ENCODE measurements around the gene LRRC4B. TPM values are rescaled to one million over a fixed set of nuclear protein-coding genes. Genes with fewer than 3 reads are reported as not detected.
A peak's percentile ranks its signal among the peaks of the same experiment; 100 is the strongest.

The LRRC4B gene
- total RNA-seq, 1 experiment from 2014 or later, result 3.5 TPM

DNA sequence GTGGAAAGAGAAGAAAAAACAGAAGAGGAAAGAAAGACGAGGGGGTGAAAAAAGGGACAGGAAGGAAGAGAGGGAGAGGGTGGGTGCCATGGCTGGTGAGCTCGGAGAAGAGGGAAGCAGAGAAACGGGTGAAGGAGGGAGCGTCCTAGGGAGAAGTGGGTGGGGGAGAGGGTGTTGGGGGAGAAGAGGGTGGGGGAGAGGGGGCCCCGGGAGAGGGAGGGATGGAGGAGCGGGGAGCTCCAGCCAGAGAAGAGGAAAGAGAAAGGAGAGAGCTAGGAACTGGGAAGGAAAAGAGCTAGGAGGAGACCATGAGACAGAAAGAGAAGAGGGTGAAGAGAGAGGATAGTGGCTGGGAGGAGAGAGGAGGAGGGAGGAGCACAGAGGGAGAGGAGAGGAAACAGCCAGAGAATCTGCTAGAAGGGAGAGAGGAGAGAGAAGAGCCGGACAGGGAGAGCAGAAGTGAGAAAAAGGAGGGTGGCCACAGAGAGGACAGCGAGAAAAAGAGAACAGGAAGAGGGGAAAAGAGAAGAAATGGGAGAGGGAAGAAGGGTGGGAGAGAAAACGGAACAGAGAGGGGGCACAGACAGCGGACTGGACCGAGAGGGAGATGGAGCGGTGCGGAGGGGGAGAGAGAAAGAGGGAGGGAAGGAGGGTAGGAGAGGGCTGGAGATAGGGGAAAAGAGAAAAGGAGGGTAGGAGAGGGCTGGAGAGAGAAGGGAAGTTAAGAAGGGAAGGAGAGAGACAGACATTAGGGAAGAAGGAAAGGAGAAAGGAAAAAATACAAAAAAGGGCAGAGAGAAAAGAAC lies 79.6 kb downstream of the LRRC4B start:
- no peak overlapping the region for H3K4me3 ChIP-seq (ENCODE audit: insufficient read depth, low read depth, low read length)
- H3K36me3 ChIP-seq (replicated peaks; ENCODE audit: control insufficient read depth, insufficient read depth, low read length), result no peaks in the 10 kb centered on the region
- DNase-seq, result no peak
- peaks cover 49% of the 10 kb centered on the region for H3K27me3 ChIP-seq (ENCODE audit: control insufficient read depth, insufficient read depth, low read length)

DNA sequence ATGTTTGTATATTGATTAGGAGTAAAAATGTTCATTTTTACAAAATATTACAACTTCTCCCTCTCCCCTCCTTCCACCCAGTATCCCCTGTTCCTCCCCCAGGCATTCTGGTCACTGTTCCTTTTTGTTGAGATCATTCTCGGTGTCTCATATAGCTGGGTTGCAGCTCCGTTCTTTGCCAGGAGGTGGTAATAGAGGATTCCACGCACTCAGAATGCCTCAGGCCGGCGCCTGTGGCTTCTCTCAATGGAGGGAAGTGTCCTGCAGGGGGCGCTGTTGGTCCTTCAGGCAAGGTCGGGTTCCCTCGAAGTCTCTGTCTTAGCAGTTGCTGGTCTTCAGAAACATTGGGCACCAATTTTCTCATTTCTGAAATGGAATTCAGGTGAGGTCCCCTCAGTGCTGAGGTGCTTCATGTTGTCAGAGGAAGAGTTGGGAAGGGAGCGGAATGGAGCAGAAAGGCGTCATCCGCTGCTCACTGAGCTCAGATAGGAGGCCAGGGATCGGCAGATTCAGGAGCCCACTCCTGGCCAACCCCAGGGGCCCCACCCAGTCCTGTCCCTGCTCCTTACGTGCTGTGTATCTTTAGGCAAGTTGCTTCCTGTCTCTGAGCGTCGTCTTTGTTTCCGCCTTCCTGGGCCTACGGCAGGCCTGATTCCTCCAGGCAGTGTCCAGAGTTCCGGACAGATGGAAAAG lies 81.3 kb downstream of the LRRC4B start:
- H3K27me3 ChIP-seq (ENCODE audit: control insufficient read depth, insufficient read depth, low read length), result peaks cover 41% of the 10 kb centered on the region
- H3K4me3 ChIP-seq (ENCODE audit: insufficient read depth, low read depth, low read length), result no peak overlapping the region
- H3K36me3 ChIP-seq (replicated peaks; ENCODE audit: control insufficient read depth, insufficient read depth, low read length), result peaks cover 3% of the 10 kb centered on the region; the same call in 1 of the 2 replicates
- peak; percentile 87 for DNase-seq

DNA sequence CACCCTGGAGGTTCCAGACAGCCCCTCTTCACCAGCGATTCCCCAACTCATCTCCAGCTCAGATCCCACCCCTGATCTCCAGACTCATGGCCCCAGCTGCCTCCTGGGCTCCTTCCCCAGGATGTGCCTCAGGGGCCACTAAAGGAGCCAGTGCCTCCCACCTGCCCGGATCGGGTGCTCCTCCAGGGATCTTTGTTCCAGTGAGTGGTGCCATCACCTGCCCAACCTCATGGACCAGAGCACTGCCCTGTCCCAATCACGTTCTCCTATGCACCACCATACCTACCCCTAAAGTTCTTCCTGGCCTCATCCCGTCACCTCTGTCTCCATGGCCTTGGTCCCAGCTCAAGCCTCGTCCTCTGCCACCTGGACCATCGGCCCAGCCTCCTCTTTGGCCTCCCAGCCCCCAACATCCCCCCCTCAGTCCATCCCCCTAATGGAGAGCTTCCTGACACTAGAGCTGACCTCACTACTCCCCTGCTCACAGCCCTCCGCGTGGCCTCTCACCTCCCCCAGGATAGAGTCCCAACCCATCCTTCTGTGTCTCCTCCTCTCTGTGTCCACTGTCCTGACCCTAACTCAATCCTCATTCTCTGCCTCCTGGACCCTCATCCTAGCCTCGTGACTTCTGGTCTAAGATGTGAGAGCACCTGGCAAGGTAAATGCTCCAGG lies 82.8 kb downstream of the LRRC4B start:
- H3K36me3 ChIP-seq (replicated peaks; ENCODE audit: control insufficient read depth, insufficient read depth, low read length), result peaks cover 5% of the 10 kb centered on the region
- no peak for DNase-seq
- H3K4me3 ChIP-seq (ENCODE audit: insufficient read depth, low read depth, low read length), result no peak overlapping the region
- peaks cover 26% of the 10 kb centered on the region for H3K27me3 ChIP-seq (ENCODE audit: control insufficient read depth, insufficient read depth, low read length)

DNA sequence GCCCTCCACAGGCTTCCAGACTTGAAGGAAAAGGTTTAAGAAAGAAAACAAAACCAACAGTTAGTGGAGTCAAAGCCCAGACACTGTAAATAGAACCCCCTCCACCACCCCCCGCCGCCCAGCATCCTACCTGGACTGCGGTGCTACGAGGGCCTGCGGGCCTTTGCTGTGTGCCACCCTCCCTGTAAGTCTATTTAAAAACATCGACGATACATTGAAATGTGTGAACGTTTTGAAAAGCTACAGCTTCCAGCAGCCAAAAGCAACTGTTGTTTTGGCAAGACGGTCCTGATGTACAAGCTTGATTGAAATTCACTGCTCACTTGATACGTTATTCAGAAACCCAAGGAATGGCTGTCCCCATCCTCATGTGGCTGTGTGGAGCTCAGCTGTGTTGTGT lies 85.3 kb downstream of the LRRC4B start:
- H3K27me3 ChIP-seq (ENCODE audit: control insufficient read depth, insufficient read depth, low read length), result peaks cover 10% of the 10 kb centered on the region
- peaks cover 15% of the 10 kb centered on the region for H3K36me3 ChIP-seq (replicated peaks; ENCODE audit: control insufficient read depth, insufficient read depth, low read length)
- no peak overlapping the region for H3K4me3 ChIP-seq (ENCODE audit: insufficient read depth, low read depth, low read length)
- DNase-seq, result no peak

DNA sequence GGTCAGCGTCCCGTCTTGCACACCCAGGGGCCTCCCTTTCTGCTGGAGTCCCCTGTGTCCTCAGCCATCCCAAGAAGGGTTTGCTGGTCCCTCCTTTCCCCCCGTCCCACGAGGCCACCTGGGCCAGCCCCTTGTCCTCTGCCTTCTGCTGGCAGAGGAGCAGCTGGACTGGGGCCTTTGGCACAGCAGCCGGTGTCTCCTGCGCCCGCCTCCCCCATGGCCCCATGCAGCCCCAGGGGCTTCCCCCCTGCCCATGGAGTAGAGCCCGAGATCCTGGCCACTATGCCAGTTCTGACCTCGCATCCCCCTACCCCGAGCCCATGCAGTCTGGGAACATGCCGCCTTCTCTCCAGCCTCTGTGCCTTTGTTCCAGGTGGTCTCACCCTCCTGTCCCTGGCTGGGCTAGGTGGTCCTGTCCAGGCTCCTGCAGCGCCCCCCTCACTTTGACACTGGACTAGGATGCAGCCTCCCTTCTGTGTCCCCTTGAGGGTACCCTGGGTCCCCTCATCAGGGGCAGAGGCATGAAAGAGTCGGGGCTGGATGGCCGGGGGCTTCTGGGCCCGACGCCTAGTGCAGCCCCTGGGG lies 85.9 kb downstream of the LRRC4B start:
- DNase-seq, result no peak
- Histone ChIP-seq H3K36me3 (replicated peaks; ENCODE audit: control insufficient read depth, insufficient read depth, low read length) (peaks cover 15% of the 10 kb centered on the region), H3K4me3 (ENCODE audit: insufficient read depth, low read depth, low read length) (no peak overlapping the region), H3K27me3 (ENCODE audit: control insufficient read depth, insufficient read depth, low read length) (peaks cover 4% of the 10 kb centered on the region)

DNA sequence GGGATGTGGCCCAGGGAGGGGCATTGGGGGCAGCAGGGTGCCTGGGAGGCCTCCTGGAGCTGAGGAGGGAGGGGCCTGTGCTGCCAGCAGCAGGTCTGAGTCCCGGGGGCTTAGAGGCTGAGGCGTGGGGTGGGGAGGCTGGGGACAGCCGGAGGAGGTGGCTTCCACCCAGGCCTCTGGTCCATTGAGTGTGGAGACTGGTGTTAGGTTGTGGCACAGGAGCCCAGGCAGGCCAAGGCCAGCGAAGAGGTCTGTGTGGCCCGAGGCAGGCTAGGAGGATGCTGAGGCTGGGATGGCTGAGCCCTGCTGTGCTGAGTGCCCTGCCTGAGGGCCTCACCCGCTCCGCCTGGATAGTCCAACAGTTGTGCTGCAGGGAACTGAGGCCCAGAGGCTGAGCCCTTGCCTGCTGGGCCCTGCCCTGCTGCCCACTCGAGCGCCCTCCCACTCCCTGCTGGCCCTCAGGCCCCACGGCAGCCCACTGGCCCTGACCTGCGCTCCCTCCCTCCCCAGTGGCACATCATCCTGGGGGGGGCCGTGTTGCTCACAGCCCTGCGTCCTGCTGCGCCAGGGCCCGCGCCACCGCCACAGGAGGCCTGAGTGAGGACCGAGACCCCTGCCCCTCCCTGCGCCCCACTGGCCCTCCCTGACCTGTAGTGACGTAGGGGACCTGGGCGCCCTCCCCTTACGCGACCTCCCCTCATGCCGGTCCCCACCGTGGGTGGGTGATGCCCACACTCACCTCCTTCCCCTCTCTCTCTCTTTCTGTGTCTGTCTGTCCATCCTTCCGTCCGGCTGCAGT lies 86.7 kb downstream of the LRRC4B start:
- Histone ChIP-seq H3K4me3 (ENCODE audit: insufficient read depth, low read depth, low read length) (no peak overlapping the region), H3K27me3 (ENCODE audit: control insufficient read depth, insufficient read depth, low read length) (no peaks in the 10 kb centered on the region; the same call in 1 of the 2 replicates), H3K36me3 (replicated peaks; ENCODE audit: control insufficient read depth, insufficient read depth, low read length) (peaks cover 15% of the 10 kb centered on the region)
- DNase-seq, result no peak

DNA sequence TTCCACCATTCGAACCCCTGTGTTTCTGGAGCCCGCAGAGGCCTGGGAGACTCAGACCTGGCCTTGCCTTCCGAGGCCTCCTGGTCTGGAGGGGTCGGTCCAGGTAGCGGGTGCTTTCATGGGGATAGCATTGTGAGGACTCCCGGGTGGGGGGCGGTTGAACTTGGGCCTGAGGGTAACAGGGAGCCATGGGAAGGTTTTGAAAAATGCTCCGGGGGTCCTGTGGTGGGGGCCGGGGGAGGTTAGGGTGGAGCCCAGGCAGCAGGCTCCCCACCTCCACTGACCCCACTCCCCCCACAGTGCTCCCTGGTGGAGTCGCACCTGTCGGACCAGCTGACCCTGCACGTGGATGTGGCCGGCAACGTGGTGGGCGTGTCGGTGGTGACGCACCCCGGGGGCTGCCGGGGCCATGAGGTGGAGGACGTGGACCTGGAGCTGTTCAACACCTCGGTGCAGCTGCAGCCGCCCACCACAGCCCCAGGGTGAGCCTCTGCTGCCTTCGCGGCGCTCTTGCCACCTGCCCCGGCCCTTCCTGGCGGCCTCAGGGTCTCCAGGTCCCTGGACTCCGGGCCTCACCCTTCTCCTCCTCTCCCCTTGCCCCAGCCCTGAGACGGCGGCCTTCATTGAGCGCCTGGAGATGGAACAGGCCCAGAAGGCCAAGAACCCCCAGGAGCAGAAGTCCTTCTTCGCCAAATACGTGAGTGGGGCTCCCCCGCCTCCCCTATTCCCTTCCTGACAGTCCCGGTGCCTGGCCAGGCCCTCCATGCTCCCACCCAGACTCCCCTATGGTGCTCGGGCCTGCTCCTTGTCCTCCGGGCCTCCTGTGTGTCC lies 87.7 kb downstream of the LRRC4B start:
- no peak overlapping the region for H3K4me3 ChIP-seq (ENCODE audit: insufficient read depth, low read depth, low read length)
- H3K36me3 ChIP-seq (replicated peaks; ENCODE audit: control insufficient read depth, insufficient read depth, low read length), result peaks cover 15% of the 10 kb centered on the region
- H3K27me3 ChIP-seq (ENCODE audit: control insufficient read depth, insufficient read depth, low read length), result no peaks in the 10 kb centered on the region
- no peak for DNase-seq

DNA sequence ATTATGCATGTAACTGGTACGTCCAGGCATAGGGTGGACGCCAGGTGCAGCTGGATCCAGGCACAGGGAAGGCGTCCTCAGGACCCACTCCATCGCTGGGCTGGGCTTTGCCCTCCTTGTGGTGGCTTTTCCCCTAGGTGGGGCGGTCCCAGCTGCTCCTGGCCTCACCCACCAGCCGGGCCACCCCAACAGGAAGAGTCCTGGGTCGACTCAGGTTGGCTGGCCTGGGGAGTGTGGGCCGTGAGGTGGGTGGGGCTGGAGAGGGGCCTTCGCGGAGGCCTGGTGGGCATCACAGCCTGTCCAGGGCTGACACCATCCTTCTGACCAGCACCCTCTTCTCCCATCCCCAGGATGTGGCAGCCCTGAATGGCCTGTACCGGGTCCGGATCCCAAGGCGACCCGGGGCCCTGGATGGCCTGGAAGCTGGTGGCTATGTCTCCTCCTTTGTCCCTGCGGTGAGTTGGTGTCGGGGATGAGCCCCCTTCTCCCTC lies 88.4 kb downstream of the LRRC4B start:
- no peak for DNase-seq
- H3K27me3 ChIP-seq (ENCODE audit: control insufficient read depth, insufficient read depth, low read length), result no peaks in the 10 kb centered on the region
- no peak overlapping the region for H3K4me3 ChIP-seq (ENCODE audit: insufficient read depth, low read depth, low read length)
- H3K36me3 ChIP-seq (replicated peaks; ENCODE audit: control insufficient read depth, insufficient read depth, low read length), result peaks cover 15% of the 10 kb centered on the region

DNA sequence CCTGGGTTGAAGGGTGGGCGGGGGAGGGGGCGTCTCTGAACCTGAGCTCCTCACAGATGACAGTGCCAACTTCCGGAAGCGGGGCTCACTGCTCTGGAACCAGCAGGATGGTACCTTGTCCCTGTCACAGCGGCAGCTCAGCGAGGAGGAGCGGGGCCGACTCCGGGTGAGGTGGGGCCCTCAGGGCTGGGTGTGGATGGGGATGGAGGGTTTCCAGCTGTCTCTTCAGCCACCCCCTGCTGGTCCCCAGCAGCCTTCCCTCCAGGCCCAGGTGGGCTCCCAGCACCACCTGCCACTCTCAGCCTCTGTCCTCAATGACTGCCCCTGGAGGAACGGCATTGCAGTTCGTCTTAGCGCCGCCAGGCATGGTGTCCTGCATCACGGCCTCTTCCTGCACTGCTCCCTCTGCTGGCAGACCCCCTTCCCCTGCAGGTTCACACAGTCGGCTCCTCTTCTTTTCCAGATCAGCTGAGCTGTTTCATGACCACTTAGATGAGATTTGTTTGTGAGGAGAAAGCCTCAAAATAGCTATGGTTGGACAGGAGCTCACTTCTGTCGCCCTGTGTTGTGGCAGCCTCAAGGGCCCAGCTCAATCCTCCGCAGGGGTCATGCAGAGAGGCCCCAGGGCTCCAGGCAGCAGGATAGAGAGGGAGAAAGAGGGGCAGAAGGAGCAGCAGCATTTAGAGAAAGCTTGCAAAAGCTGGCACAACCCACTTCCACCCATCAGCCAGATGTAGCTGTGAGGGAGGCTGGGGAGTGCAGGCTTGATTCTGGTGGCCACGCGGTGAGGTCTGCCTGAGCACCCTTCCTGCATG lies 89.1 kb downstream of the LRRC4B start:
- peaks cover 15% of the 10 kb centered on the region for H3K36me3 ChIP-seq (replicated peaks; ENCODE audit: control insufficient read depth, insufficient read depth, low read length)
- no peak overlapping the region for H3K4me3 ChIP-seq (ENCODE audit: insufficient read depth, low read depth, low read length)
- H3K27me3 ChIP-seq (ENCODE audit: control insufficient read depth, insufficient read depth, low read length), result no peaks in the 10 kb centered on the region
- DNase-seq, result peak; percentile 91

DNA sequence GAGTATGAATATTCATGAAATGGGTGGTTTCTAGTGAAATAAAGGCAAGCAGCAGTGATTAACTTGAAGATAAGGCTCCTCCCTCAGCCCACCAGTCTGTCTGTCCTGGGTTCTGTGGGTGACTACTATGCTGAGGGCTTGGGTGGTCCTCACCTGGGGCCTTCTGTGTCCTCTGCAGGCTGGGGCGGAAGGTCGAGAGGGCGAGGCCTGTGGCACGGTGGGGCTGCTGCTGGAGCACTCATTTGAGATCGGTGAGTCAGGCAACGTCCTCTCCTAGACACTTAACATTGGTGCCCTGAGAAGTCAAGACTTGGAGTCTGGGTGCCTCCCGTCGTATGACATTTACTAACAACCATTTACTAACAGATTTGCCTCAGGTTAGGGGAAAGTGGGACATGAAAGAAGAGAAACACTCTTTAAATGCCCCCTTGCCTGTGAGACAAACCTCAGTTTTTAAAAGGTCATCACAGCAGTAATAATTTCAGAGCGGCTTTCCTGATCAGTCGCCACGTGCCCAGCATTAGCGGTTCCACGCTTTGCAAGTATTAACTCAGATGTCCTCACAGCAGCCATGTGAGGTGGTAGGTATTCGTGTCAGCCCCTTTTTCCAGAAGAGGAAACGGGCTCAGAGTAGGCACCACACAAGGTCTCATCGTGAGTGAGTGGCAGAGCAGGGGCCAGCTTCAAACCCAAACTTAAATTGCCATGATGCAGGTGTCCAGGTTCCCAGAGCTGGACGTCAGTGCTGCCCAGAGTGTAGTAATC lies 90.3 kb downstream of the LRRC4B start:
- Histone ChIP-seq H3K4me3 (ENCODE audit: insufficient read depth, low read depth, low read length) (no peak overlapping the region), H3K27me3 (ENCODE audit: control insufficient read depth, insufficient read depth, low read length) (no peaks in the 10 kb centered on the region), H3K36me3 (replicated peaks; ENCODE audit: control insufficient read depth, insufficient read depth, low read length) (peaks cover 12% of the 10 kb centered on the region)
- DNase-seq, result no peak

DNA sequence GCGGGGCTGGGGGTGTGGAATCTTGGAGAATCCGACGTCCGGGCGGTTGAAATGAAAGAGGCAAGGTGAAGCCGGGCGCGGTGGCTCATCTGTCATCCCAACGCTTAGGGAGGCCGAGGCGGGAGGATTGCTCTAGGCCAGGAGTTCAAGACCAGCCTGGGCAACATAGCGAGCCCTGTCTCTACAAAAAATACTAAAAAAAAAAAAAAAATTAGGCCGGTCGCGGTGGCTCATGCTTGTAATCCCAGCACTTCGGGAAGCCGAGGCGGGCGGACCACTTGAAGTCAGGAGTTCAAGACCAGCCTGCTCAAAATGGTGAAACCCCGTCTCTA lies 91.4 kb downstream of the LRRC4B start:
- peak overlapping the region; percentile 92 for H3K4me3 ChIP-seq (ENCODE audit: insufficient read depth, low read depth, low read length)
- H3K27me3 ChIP-seq (ENCODE audit: control insufficient read depth, insufficient read depth, low read length), result no peaks in the 10 kb centered on the region
- DNase-seq, result no peak
- H3K36me3 ChIP-seq (replicated peaks; ENCODE audit: control insufficient read depth, insufficient read depth, low read length), result peaks cover 12% of the 10 kb centered on the region

DNA sequence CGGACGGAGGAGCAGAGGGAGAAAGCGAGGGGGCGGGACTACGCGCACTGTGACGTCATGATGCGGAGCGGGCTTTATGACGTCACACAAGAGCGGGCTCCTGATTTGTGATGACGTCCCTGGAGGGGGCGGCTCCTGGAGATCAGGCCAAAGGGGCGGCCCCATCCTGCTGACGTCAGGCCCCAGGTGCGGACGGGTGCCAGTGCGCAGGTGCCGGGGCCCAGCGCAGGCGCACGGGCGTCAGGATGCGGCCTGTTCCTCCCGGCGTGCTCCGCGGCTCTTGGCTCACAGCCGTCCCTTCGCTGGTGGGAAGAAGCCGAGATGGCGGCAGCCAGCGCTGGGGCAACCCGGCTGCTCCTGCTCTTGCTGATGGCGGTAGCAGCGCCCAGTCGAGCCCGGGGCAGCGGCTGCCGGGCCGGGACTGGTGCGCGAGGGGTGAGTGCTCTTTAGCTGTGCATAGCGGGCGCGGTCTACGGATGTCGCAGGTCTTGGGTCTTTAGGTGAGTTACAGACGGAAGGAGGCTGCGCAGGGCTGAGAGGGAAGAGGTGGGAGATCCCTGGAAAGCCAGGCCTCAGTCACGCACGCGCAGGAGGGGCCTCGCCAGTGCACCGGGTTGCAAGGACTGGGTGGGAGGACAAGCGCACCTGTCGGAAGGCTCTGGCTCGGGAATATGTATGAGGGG lies 91.9 kb downstream of the LRRC4B start, which contains the start of the genes EMC10 and GARIN5A:
EMC10 (plus strand) TSS at position 284 of the 683 bp plus-strand sequence; CDS start at position 322, 38 bp downstream.
GARIN5A (minus strand) TSS at position 625 of the 683 bp plus-strand sequence; CDS start at position 165, 460 bp downstream.
- peak; percentile 100 for DNase-seq
- no peaks in the 10 kb centered on the region for H3K27me3 ChIP-seq (ENCODE audit: control insufficient read depth, insufficient read depth, low read length)
- peak within 1 kb of the TSS; percentile 92 for H3K4me3 ChIP-seq (ENCODE audit: insufficient read depth, low read depth, low read length)
- H3K36me3 ChIP-seq (replicated peaks; ENCODE audit: control insufficient read depth, insufficient read depth, low read length), result peaks cover 11% of the 10 kb centered on the region

Measured in H7 (cell line).